ENCODE measurements around the gene TRIM46. TPM values are rescaled to one million over a fixed set of nuclear protein-coding genes. Genes with fewer than 3 reads are reported as not detected.

TRIM46 gene
- total and polyA plus RNA-seq, 2 experiments from 2014 or later, result 8.1 to 15.4 TPM

GRCh38 chr1:155131856-155132255 lies 41.8 kb upstream of the TRIM46 start:
- H3K36me3 Mint-ChIP-seq (ENCODE audit: low read depth), result peaks cover 11% of the 10 kb centered on the region
- peaks cover 40% of the 10 kb centered on the region for H3K4me1 ChIP-seq (ENCODE audit: insufficient read depth)
- no peaks in the 10 kb centered on the region for H3K9me2 ChIP-seq (ENCODE audit: insufficient read depth)
- H3K4me1 Mint-ChIP-seq, result peaks cover 46% of the 10 kb centered on the region
- H3K9me3 Mint-ChIP-seq, result no peaks in the 10 kb centered on the region
- no peak for TF ChIP-seq EZH2 (IDR thresholded peaks at IDR 0.05; ENCODE audit: low read depth, unreplicated experiment)
- TF ChIP-seq, protein P1, sequence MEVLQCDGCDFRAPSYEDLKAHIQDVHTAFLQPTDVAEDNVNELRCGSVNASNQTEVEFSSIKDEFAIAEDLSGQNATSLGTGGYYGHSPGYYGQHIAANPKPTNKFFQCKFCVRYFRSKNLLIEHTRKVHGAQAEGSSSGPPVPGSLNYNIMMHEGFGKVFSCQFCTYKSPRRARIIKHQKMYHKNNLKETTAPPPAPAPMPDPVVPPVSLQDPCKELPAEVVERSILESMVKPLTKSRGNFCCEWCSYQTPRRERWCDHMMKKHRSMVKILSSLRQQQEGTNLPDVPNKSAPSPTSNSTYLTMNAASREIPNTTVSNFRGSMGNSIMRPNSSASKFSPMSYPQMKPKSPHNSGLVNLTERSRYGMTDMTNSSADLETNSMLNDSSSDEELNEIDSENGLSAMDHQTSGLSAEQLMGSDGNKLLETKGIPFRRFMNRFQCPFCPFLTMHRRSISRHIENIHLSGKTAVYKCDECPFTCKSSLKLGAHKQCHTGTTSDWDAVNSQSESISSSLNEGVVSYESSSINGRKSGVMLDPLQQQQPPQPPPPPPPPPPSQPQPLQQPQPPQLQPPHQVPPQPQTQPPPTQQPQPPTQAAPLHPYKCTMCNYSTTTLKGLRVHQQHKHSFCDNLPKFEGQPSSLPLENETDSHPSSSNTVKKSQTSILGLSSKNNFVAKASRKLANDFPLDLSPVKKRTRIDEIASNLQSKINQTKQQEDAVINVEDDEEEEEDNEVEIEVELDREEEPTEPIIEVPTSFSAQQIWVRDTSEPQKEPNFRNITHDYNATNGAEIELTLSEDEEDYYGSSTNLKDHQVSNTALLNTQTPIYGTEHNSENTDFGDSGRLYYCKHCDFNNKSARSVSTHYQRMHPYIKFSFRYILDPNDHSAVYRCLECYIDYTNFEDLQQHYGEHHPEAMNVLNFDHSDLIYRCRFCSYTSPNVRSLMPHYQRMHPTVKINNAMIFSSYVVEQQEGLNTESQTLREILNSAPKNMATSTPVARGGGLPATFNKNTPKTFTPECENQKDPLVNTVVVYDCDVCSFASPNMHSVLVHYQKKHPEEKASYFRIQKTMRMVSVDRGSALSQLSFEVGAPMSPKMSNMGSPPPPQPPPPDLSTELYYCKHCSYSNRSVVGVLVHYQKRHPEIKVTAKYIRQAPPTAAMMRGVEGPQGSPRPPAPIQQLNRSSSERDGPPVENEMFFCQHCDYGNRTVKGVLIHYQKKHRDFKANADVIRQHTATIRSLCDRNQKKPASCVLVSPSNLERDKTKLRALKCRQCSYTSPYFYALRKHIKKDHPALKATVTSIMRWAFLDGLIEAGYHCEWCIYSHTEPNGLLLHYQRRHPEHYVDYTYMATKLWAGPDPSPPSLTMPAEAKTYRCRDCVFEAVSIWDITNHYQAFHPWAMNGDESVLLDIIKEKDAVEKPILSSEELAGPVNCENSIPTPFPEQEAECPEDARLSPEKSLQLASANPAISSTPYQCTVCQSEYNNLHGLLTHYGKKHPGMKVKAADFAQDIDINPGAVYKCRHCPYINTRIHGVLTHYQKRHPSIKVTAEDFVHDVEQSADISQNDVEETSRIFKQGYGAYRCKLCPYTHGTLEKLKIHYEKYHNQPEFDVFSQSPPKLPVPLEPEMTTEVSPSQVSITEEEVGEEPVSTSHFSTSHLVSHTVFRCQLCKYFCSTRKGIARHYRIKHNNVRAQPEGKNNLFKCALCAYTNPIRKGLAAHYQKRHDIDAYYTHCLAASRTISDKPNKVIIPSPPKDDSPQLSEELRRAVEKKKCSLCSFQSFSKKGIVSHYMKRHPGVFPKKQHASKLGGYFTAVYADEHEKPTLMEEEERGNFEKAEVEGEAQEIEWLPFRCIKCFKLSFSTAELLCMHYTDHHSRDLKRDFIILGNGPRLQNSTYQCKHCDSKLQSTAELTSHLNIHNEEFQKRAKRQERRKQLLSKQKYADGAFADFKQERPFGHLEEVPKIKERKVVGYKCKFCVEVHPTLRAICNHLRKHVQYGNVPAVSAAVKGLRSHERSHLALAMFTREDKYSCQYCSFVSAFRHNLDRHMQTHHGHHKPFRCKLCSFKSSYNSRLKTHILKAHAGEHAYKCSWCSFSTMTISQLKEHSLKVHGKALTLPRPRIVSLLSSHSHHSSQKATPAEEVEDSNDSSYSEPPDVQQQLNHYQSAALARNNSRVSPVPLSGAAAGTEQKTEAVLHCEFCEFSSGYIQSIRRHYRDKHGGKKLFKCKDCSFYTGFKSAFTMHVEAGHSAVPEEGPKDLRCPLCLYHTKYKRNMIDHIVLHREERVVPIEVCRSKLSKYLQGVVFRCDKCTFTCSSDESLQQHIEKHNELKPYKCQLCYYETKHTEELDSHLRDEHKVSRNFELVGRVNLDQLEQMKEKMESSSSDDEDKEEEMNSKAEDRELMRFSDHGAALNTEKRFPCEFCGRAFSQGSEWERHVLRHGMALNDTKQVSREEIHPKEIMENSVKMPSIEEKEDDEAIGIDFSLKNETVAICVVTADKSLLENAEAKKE (CRISPR knock-in tag; IDR thresholded peaks at IDR 0.05), result no peak
- no peak for TF ChIP-seq JUNB (IDR thresholded peaks at IDR 0.05; ENCODE audit: unreplicated experiment)
- no peak for TF ChIP-seq POLR2AphosphoS5 (IDR thresholded peaks at IDR 0.05; ENCODE audit: low read depth)
- TF ChIP-seq NANOG (IDR thresholded peaks at IDR 0.05; ENCODE audit: borderline replicate concordance), result no peak
- peaks cover 45% of the 10 kb centered on the region for H3K27me3 ChIP-seq (ENCODE audit: insufficient read depth)
- ATAC-seq (no peak), DNase-seq (ENCODE audit: low spot score) (no peak)
- H3K27ac ChIP-seq (ENCODE audit: low read depth), result no peak overlapping the region
- H3K4me2 ChIP-seq, result no peak overlapping the region
- H3K4me3 Mint-ChIP-seq, result no peak overlapping the region; the same call in 2 of the 3 replicates
- H3F3A ChIP-seq (replicated peaks; ENCODE audit: low read depth), result peaks cover 19% of the 10 kb centered on the region
- no peaks in the 10 kb centered on the region for H3K79me2 ChIP-seq (replicated peaks; ENCODE audit: insufficient read depth)
- H3K36me3 ChIP-seq (ENCODE audit: insufficient read depth), result no peaks in the 10 kb centered on the region
- no peak overlapping the region for H2AFZ ChIP-seq
- peaks cover 52% of the 10 kb centered on the region for H3K27me3 Mint-ChIP-seq (ENCODE audit: insufficient read depth, low read depth, poor library complexity)
- no peak overlapping the region for H3K4me3 ChIP-seq
- H3K27ac Mint-ChIP-seq, result no peak overlapping the region; the same call in 1 of the 2 replicates
- H4K20me1 ChIP-seq (replicated peaks; ENCODE audit: insufficient read depth), result no peaks in the 10 kb centered on the region; the same call in 1 of the 2 replicates

DNA sequence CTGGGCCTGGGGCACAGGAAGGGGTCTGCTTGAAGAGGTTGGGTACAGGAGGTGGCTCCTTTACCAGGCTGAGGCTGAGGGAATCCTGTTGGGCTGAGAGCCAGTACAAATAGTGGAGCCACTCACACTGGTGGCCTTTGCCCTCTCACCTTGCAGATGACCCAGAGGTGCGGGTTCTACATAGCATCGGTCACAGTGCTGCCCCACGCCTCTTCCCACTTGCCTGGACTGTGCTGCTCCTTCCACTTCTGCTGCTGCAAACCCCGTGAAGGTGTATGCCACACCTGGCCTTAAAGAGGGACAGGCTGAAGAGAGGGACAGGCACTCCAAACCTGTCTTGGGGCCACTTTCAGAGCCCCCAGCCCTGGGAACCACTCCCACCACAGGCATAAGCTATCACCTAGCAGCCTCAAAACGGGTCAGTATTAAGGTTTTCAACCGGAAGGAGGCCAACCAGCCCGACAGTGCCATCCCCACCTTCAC lies 39.8 kb upstream of the TRIM46 start:
- H3K9me2 ChIP-seq (ENCODE audit: insufficient read depth), result no peaks in the 10 kb centered on the region
- peaks cover 36% of the 10 kb centered on the region for H3K4me1 Mint-ChIP-seq
- peaks cover 25% of the 10 kb centered on the region for H3K27me3 ChIP-seq (ENCODE audit: insufficient read depth)
- no peak for ATAC-seq
- peaks cover 35% of the 10 kb centered on the region for H3K4me1 ChIP-seq (ENCODE audit: insufficient read depth)
- no peak overlapping the region for H3K27ac Mint-ChIP-seq
- peaks cover 36% of the 10 kb centered on the region for H3K27me3 Mint-ChIP-seq (ENCODE audit: insufficient read depth, low read depth, poor library complexity)
- no peak overlapping the region for H3K4me2 ChIP-seq
- H3K36me3 ChIP-seq (ENCODE audit: insufficient read depth), result no peaks in the 10 kb centered on the region
- H3K9me3 Mint-ChIP-seq, result no peaks in the 10 kb centered on the region
- H3K27ac ChIP-seq (ENCODE audit: low read depth), result no peak overlapping the region
- no peak overlapping the region for H3K4me3 Mint-ChIP-seq
- peaks cover 11% of the 10 kb centered on the region for H3K79me2 ChIP-seq (replicated peaks; ENCODE audit: insufficient read depth)
- DNase-seq (ENCODE audit: low spot score), result no peak
- TF ChIP-seq, protein P2, sequence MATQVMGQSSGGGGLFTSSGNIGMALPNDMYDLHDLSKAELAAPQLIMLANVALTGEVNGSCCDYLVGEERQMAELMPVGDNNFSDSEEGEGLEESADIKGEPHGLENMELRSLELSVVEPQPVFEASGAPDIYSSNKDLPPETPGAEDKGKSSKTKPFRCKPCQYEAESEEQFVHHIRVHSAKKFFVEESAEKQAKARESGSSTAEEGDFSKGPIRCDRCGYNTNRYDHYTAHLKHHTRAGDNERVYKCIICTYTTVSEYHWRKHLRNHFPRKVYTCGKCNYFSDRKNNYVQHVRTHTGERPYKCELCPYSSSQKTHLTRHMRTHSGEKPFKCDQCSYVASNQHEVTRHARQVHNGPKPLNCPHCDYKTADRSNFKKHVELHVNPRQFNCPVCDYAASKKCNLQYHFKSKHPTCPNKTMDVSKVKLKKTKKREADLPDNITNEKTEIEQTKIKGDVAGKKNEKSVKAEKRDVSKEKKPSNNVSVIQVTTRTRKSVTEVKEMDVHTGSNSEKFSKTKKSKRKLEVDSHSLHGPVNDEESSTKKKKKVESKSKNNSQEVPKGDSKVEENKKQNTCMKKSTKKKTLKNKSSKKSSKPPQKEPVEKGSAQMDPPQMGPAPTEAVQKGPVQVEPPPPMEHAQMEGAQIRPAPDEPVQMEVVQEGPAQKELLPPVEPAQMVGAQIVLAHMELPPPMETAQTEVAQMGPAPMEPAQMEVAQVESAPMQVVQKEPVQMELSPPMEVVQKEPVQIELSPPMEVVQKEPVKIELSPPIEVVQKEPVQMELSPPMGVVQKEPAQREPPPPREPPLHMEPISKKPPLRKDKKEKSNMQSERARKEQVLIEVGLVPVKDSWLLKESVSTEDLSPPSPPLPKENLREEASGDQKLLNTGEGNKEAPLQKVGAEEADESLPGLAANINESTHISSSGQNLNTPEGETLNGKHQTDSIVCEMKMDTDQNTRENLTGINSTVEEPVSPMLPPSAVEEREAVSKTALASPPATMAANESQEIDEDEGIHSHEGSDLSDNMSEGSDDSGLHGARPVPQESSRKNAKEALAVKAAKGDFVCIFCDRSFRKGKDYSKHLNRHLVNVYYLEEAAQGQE (IDR thresholded peaks at IDR 0.05; ENCODE audit: unreplicated experiment), result no peak
- no peak for TF ChIP-seq POLR2AphosphoS5 (IDR thresholded peaks at IDR 0.05; ENCODE audit: low read depth)
- no peak for TF ChIP-seq JUNB (IDR thresholded peaks at IDR 0.05; ENCODE audit: unreplicated experiment)
- H3K4me3 ChIP-seq, result no peak overlapping the region
- no peak overlapping the region for H2AFZ ChIP-seq
- peaks cover 22% of the 10 kb centered on the region for H3K36me3 Mint-ChIP-seq (ENCODE audit: low read depth)
- H3F3A ChIP-seq (replicated peaks; ENCODE audit: low read depth), result peaks cover 23% of the 10 kb centered on the region
- peaks cover 9% of the 10 kb centered on the region; the same call in 1 of the 2 replicates for H4K20me1 ChIP-seq (replicated peaks; ENCODE audit: insufficient read depth)

All from GM23338 (cell line).